ENCODE measurements around the gene PLCD3.

DNA sequence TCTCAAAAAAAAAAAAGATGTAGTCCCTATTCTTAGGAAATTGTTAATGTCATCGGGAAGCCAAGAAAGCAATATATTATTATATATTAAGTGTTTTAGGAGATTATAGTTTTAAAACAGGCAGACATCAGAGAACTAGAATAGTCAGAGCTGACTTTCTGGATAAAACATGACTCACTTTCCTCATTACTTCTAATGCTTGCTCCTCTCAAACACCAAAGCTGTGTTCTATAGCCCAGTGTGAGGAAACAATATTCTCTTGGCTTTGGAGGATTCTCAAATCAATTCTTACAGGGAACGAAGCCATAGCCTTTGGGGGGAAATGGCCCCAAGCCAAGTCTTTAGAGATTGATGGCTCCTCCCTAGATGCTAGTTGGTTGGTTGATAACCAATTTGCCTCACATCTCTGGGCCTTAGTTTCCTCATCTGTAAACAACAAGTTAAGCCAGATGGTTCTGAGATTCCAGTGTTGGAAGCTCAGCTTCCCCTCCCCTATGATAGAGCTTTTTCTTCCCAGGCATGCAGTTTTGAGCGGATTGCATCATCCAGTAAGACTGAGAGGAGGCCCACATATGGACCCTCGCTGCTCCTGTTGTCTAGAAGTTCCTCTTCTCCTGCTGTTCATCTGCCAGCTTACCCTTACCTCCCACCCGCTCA is 58.8 kb downstream of the PLCD3 start:
- TF ChIP-seq, protein P1, sequence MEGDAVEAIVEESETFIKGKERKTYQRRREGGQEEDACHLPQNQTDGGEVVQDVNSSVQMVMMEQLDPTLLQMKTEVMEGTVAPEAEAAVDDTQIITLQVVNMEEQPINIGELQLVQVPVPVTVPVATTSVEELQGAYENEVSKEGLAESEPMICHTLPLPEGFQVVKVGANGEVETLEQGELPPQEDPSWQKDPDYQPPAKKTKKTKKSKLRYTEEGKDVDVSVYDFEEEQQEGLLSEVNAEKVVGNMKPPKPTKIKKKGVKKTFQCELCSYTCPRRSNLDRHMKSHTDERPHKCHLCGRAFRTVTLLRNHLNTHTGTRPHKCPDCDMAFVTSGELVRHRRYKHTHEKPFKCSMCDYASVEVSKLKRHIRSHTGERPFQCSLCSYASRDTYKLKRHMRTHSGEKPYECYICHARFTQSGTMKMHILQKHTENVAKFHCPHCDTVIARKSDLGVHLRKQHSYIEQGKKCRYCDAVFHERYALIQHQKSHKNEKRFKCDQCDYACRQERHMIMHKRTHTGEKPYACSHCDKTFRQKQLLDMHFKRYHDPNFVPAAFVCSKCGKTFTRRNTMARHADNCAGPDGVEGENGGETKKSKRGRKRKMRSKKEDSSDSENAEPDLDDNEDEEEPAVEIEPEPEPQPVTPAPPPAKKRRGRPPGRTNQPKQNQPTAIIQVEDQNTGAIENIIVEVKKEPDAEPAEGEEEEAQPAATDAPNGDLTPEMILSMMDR (IDR thresholded peaks at IDR 0.05 in 2 of 3, conservative IDR thresholded peaks at IDR 0.05 in 1 of 3; ENCODE audit: control insufficient read depth in 2 of 3, extremely low read depth in 1 of 3, insufficient read depth in 1 of 3, low read depth in 3 of 3, low read length in 3 of 3), result no peak
- no peak for TF ChIP-seq MAX (IDR thresholded peaks at IDR 0.05; ENCODE audit: low read depth, low read length)
- no peak for TF ChIP-seq POLR2AphosphoS5 (IDR thresholded peaks at IDR 0.05; ENCODE audit: low read length)
- TF ChIP-seq, protein P2, sequence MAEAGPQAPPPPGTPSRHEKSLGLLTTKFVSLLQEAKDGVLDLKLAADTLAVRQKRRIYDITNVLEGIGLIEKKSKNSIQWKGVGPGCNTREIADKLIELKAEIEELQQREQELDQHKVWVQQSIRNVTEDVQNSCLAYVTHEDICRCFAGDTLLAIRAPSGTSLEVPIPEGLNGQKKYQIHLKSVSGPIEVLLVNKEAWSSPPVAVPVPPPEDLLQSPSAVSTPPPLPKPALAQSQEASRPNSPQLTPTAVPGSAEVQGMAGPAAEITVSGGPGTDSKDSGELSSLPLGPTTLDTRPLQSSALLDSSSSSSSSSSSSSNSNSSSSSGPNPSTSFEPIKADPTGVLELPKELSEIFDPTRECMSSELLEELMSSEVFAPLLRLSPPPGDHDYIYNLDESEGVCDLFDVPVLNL (IDR thresholded peaks at IDR 0.05; ENCODE audit: low read depth, low read length), result no peak
- TF ChIP-seq SUZ12 (IDR thresholded peaks at IDR 0.05; ENCODE audit: unreplicated experiment), result no peak
- TF ChIP-seq EP300 (IDR thresholded peaks at IDR 0.05; ENCODE audit: borderline replicate concordance in 1 of 2, control insufficient read depth in 1 of 2, low read depth in 2 of 2, low read length in 2 of 2), result no peak
